B cell (primary cell): Measurements from ENCODE around the gene RIPOR3. TPM values are rescaled to one million over a fixed set of nuclear protein-coding genes. Genes with fewer than 3 reads are reported as not detected.
A peak's percentile ranks its signal among the peaks of the same experiment; 100 is the strongest.

Source experiments
- ATAC-seq: fragments of 200-7000 bp; cut with Tn5 transposase; one replicate; pipeline ENCODE4 v1.10.0; 2021; ENCODE audit warnings: low read depth, mild to moderate bottlenecking, moderate number of reproducible peaks, moderate library complexity
- CTCF ChIA-PET: fragments of 350-600 bp; sonication (Branson Sonifier 250); formaldehyde crosslinking; loops from one replicate; lab custom pipeline; 2021; ENCODE audit warnings: antibody characterized with exemption, inconsistent platforms; lab: Charles Lee
- POLR2A ChIA-PET: fragments of 350-600 bp; sonication (Branson Sonifier 250); formaldehyde crosslinking; loops from one replicate; lab custom pipeline; 2021; ENCODE audit warnings: antibody characterized with exemption; lab: Charles Lee
- DNase-seq: peaks from one replicate; pipeline ENCODE4 v3.0.0; 2013
- H2AFZ ChIP-seq: 2 replicates; pipeline ENCODE4 v1.6.1; 2012; ENCODE audit warnings: mild to moderate bottlenecking, low read depth, low read length; ENCODE audit not compliant: insufficient read depth, poor library complexity, severe bottlenecking
- H3K27ac ChIP-seq, 2 donors: 1 replicate in 1 of 2; 2 replicates in 1 of 2; pipeline ENCODE4 v1.5.1; 2012 to 2013; ENCODE audit warnings: low read length in 2 of 2, mild to moderate bottlenecking in 2 of 2, moderate library complexity in 1 of 2
- H3K27me3 ChIP-seq, 4 experiments: fragments of 200-600 bp in 1 of 4; sonication (generic) in 1 of 4; replicated peaks in 1 of 4; 1 replicate in 2 of 4; 2 replicates in 2 of 4; pipeline versions ENCODE4 v1.6.1 to v1.7.0; 2013 to 2016; ENCODE audit warnings: low read length in 3 of 4, mild to moderate bottlenecking in 2 of 4, mixed read lengths in 1 of 4, moderate library complexity in 1 of 4; ENCODE audit not compliant: insufficient read depth in 4 of 4, control insufficient read depth in 3 of 4; ENCODE audit errors: control extremely low read depth in 1 of 4
- H3K36me3 ChIP-seq, 2 experiments: replicated peaks in 1 of 2; 1 replicate in 1 of 2; 2 replicates in 1 of 2; pipeline versions ENCODE4 v1.6.1 to v1.7.1; 2013; ENCODE audit warnings: low read length in 1 of 2; ENCODE audit not compliant: insufficient read depth in 2 of 2, control insufficient read depth in 1 of 2; ENCODE audit errors: control extremely low read depth in 1 of 2, extremely low read depth in 1 of 2
- H3K4me1 ChIP-seq, 2 donors: fragments of 200-600 bp in 1 of 2; sonication (generic) in 1 of 2; 1 replicate in 1 of 2; 2 replicates in 1 of 2; pipeline versions ENCODE4 v1.5.1 to v1.6.1; 2013 to 2017; ENCODE audit warnings: low read length in 2 of 2; ENCODE audit not compliant: control insufficient read depth in 2 of 2, insufficient read depth in 2 of 2
- H3K4me2 ChIP-seq: replicated peaks from 2 replicates; pipeline ENCODE3; 2012; ENCODE audit warnings: mild to moderate bottlenecking, low read depth, low read length; ENCODE audit not compliant: poor library complexity, severe bottlenecking
- H3K4me3 ChIP-seq, 5 experiments: fragments of 200-600 bp in 1 of 5; sonication (generic) in 1 of 5; 1 replicate in 3 of 5; 2 replicates in 2 of 5; pipeline versions ENCODE4 v1.5.1 to v1.7.0; 2011 to 2016; ENCODE audit warnings: low read length in 4 of 5, mild to moderate bottlenecking in 4 of 5, low read depth in 2 of 5, control low read depth in 1 of 5, moderate library complexity in 1 of 5; ENCODE audit not compliant: insufficient read depth in 1 of 5; ENCODE audit errors: control extremely low read depth in 1 of 5, extremely low read depth in 1 of 5
- H3K79me2 ChIP-seq: fragments of 200-600 bp; sonication (generic); one replicate; pipeline ENCODE4 v1.6.0; 2016; ENCODE audit warnings: low read length; ENCODE audit not compliant: control insufficient read depth, insufficient read depth
- H3K9ac ChIP-seq: fragments of 200-600 bp; sonication (generic); 2 replicates; pipeline ENCODE4 v1.6.1; 2017; ENCODE audit warnings: mild to moderate bottlenecking, low read length, moderate library complexity
- H3K9me3 ChIP-seq, 3 donors: one replicate each; pipeline versions ENCODE4 v1.6.1 to v1.7.1; 2013; ENCODE audit warnings: low read length in 2 of 3; ENCODE audit not compliant: control insufficient read depth in 2 of 3, insufficient read depth in 1 of 3; ENCODE audit errors: control extremely low read depth in 1 of 3
- H4K20me1 ChIP-seq: 2 replicates; pipeline ENCODE4 v1.6.0; 2012; ENCODE audit warnings: mild to moderate bottlenecking, low read length; ENCODE audit not compliant: insufficient read depth, control insufficient read depth, poor library complexity, severe bottlenecking
- H3K27ac Mint-ChIP-seq: one replicate; pipeline ENCODE4 v1.8.0; 2021; ENCODE audit warnings: mixed read lengths
- H3K27me3 Mint-ChIP-seq: one replicate; pipeline ENCODE4 v1.8.0; 2021; ENCODE audit warnings: mixed read lengths
- H3K4me1 Mint-ChIP-seq: one replicate; pipeline ENCODE4 v1.8.0; 2021; ENCODE audit warnings: mixed read lengths
- H3K4me3 Mint-ChIP-seq: one replicate; pipeline ENCODE4 v1.8.0; 2021; ENCODE audit warnings: mixed read lengths
- H3K9me3 Mint-ChIP-seq: one replicate; pipeline ENCODE4 v1.8.0; 2022; ENCODE audit warnings: mixed read lengths; ENCODE audit not compliant: insufficient read depth
- EZH2 ChIP-seq: IDR thresholded peaks from 2 replicates; pipeline ENCODE4 v1.6.1; 2012; ENCODE audit warnings: borderline replicate concordance, low read depth, mild to moderate bottlenecking, moderate library complexity, low read length; ENCODE audit not compliant: insufficient read depth, poor library complexity, severe bottlenecking
- WGBS: methylation state at CpG from one replicate; pipeline ENCODE4 v1.1.5; 2013; ENCODE audit warnings: missing lambda C conversion rate; ENCODE audit not compliant: insufficient coverage; 5-methylcytosine and 5-hydroxymethylcytosine counted together
- intact Hi-C: fragments of 100-400 bp; cut with micrococcal nuclease; formaldehyde crosslinking; loops from one replicate; pipeline ENCODE4 v1.10.0; 2022
- polyA plus RNA-seq: library from polyadenylated mRNA; depleted of rRNA; stranded (reverse); fragments of >200 nt; gene quantifications from 2 replicates; pipeline ENCODE4 v1.2.3, GENCODE V29; 2012
- total RNA-seq, 2 donors: library from RNA; stranded (reverse); fragments of 120-200 nt in 1 of 2; gene quantifications; 1 replicate in 1 of 2; 2 replicates in 1 of 2; pipeline versions ENCODE4 v1.2.3 to v1.2.4, GENCODE V29; 2013 to 2022
- TF ChIP-seq, protein P1 (sequence below): fragments of 200-600 bp; IDR thresholded peaks from one replicate; pipeline ENCODE4 v1.8.0; 2022; ENCODE audit warnings: antibody characterized with exemption, mild to moderate bottlenecking

The RIPOR3 gene
- total and polyA plus RNA-seq, 2 donors (not counting 1 experiment from before 2014, with no cell fraction given): 0.09 to 0.27 TPM

DNA sequence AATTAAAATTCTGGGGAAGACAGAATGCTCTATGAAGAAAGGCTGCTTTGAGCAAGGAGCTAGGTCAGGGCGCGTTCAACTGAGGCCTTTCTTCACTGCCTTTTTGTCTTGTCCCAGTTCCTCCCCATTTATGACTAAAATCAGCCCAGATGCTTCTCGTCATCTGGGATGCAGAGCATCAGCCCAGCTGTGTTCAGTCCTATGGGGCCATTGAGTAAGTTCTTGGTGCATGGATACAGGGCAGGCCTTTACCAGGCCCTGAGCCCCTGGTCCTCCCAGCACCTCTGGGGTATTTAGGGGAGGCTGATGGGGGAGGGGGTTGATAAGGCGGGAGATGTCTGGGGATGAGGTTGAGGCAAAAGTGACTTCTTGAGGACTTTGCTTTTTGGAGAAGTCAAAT lies 125.5 kb downstream of the RIPOR3 start:
- no peak overlapping the region for H3K4me3 Mint-ChIP-seq
- H3K27ac Mint-ChIP-seq: peak overlapping the region; percentile 37
- H3K4me3 ChIP-seq: no peak overlapping the region
- ATAC-seq (no peak), DNase-seq (no peak)
- peaks cover 4 to 98% of the 10 kb centered on the region in 2 experiments for H3K36me3 ChIP-seq
- no peaks in the 10 kb centered on the region for H3K27me3 ChIP-seq
- no peak overlapping the region for H3K4me2 ChIP-seq
- peaks cover 95% of the 10 kb centered on the region for H3K79me2 ChIP-seq
- H4K20me1 ChIP-seq: peaks cover 93% of the 10 kb centered on the region
- TF ChIP-seq, protein P1, sequence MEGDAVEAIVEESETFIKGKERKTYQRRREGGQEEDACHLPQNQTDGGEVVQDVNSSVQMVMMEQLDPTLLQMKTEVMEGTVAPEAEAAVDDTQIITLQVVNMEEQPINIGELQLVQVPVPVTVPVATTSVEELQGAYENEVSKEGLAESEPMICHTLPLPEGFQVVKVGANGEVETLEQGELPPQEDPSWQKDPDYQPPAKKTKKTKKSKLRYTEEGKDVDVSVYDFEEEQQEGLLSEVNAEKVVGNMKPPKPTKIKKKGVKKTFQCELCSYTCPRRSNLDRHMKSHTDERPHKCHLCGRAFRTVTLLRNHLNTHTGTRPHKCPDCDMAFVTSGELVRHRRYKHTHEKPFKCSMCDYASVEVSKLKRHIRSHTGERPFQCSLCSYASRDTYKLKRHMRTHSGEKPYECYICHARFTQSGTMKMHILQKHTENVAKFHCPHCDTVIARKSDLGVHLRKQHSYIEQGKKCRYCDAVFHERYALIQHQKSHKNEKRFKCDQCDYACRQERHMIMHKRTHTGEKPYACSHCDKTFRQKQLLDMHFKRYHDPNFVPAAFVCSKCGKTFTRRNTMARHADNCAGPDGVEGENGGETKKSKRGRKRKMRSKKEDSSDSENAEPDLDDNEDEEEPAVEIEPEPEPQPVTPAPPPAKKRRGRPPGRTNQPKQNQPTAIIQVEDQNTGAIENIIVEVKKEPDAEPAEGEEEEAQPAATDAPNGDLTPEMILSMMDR: no peak
- no peak for TF ChIP-seq EZH2
- POLR2A ChIA-PET: interaction anchor here (0.6 kb wide), 1 partner anchor 27 kb away, joined by 3 read pairs; no protein-coding TSS in a partner anchor
- H3K27ac ChIP-seq: peak overlapping the region in 1 of 2 donors; percentile 49
- no peaks in the 10 kb centered on the region for H3K27me3 Mint-ChIP-seq
- H3K9ac ChIP-seq: no peak overlapping the region
- H3K9me3 ChIP-seq: no peaks in the 10 kb centered on the region
- peaks cover 62% of the 10 kb centered on the region for H3K4me1 Mint-ChIP-seq
- H2AFZ ChIP-seq: no peak overlapping the region
- H3K9me3 Mint-ChIP-seq: no peaks in the 10 kb centered on the region
- WGBS: no CpG with 5 or more reads among the region's 4 CpGs
- peaks cover 8 to 13% of the 10 kb centered on the region in 2 donors for H3K4me1 ChIP-seq
- CTCF ChIA-PET: interaction anchor here (1.2 to 16.9 kb wide), 4 partner anchors 14 to 97 kb away, joined by 3 to 292 read pairs (median 4); no protein-coding TSS in a partner anchor
- intact Hi-C loops: no loop called here

DNA sequence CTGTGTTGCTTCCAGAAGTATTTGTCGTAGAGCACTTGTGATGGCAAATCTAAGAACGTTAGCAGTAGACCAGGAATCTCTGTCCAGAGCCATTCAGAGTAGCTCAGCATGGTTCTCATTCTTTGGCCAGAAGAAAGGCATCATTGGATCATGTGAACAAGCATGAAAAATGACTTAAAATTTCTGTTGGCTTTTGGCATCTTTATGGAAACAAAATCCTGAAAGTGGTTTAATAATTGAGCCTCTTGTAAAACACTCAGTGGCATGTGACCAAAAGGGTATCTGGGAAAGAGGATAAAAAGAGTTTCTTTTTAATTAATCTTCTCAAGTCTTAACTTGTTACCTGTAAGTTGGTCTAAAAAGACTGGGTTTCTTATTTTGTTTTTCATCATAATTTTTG lies 126.0 kb downstream of the RIPOR3 start:
- peaks cover 60% of the 10 kb centered on the region for H3K4me1 Mint-ChIP-seq

More for the DNA sequence above, 126.0 kb downstream of the RIPOR3 start:
- Histone ChIP-seq H3K4me2 (no peak overlapping the region), H3K27ac (peak overlapping the region in 1 of 2 donors; percentile 49), H3K79me2 (peaks cover 95% of the 10 kb centered on the region), H3K36me3 (peaks cover 4 to 94% of the 10 kb centered on the region in 2 experiments), H4K20me1 (peaks cover 93% of the 10 kb centered on the region), H3K4me3 (no peak overlapping the region), H3K9me3 (no peaks in the 10 kb centered on the region), H3K27me3 (no peaks in the 10 kb centered on the region), H3K4me1 (peaks cover 8 to 9% of the 10 kb centered on the region in 2 donors), H3K9ac (no peak overlapping the region), H2AFZ (no peak overlapping the region)
- intact Hi-C loops: no loop called here
- POLR2A ChIA-PET: no interaction called here
- CTCF ChIA-PET: interaction anchor here (1.3 to 16.9 kb wide), 2 partner anchors 63 to 96 kb away, joined by 3 to 292 read pairs; no protein-coding TSS in a partner anchor
- DNase-seq: no peak
- no peaks in the 10 kb centered on the region for H3K27me3 Mint-ChIP-seq
- 100% methylated on average over 2 of the region's 2 CpGs for WGBS
- H3K27ac Mint-ChIP-seq: peak overlapping the region; percentile 63
- H3K9me3 Mint-ChIP-seq: no peaks in the 10 kb centered on the region
- no peak overlapping the region for H3K4me3 Mint-ChIP-seq
- TF ChIP-seq EZH2: no peak
- TF ChIP-seq, protein P1: no peak
- no peak for ATAC-seq
